H1 (cell line): ENCODE data around the gene OLA1. TPM values are rescaled to one million over a fixed set of nuclear protein-coding genes. Genes with fewer than 3 reads are reported as not detected.

Source experiments
- CTCF ChIA-PET: fragments of 300-600 bp; sonication (Branson Sonifier 250); formaldehyde crosslinking; loops from one replicate; lab custom pipeline; 2021; ENCODE audit not compliant: partially characterized antibody; lab: Charles Lee
- POLR2A ChIA-PET: fragments of 300-600 bp; sonication (Branson Sonifier 250); formaldehyde crosslinking; loops from one replicate; lab custom pipeline; 2021; ENCODE audit warnings: inconsistent platforms; ENCODE audit not compliant: partially characterized antibody; lab: Charles Lee
- DNase-seq, 2 experiments: peaks; one replicate each; pipeline versions ENCODE4 v3.0.0 to v3.0.0-alpha.2; 2010 to 2022; ENCODE audit warnings: low spot score in 2 of 2, low read depth in 1 of 2, mixed read lengths in 1 of 2
- FAIRE-seq: peaks from 2 replicates; lab custom pipeline; 2011; peaks lifted over from hg19 to GRCh38; lab: Jason Lieb, UNC
- H2AFZ ChIP-seq: 2 replicates; pipeline ENCODE4 v1.8.1; 2012; ENCODE audit warnings: low read length, inconsistent platforms
- H2AK5ac ChIP-seq: 2 replicates; pipeline ENCODE4 v1.6.1; 2013; ENCODE audit warnings: low read depth, low read length
- H2BK120ac ChIP-seq: replicated peaks from 2 replicates; pipeline ENCODE3; 2013; ENCODE audit warnings: low read depth, low read length, inconsistent platforms
- H2BK12ac ChIP-seq: 2 replicates; pipeline ENCODE4 v1.6.1; 2013; ENCODE audit warnings: low read depth, low read length
- H2BK15ac ChIP-seq: 2 replicates; pipeline ENCODE4 v1.6.1; 2013; ENCODE audit warnings: low read length
- H2BK20ac ChIP-seq: 2 replicates; pipeline ENCODE4 v1.6.1; 2013; ENCODE audit warnings: low read length
- H2BK5ac ChIP-seq: 2 replicates; pipeline ENCODE4 v1.6.1; 2013; ENCODE audit warnings: low read depth, low read length
- H3K14ac ChIP-seq: 2 replicates; pipeline ENCODE4 v1.6.1; 2013; ENCODE audit warnings: inconsistent platforms; ENCODE audit not compliant: insufficient read length
- H3K18ac ChIP-seq: 2 replicates; pipeline ENCODE4 v1.6.1; 2013; ENCODE audit warnings: low read length; ENCODE audit errors: extremely low read depth
- H3K23ac ChIP-seq: 2 replicates; pipeline ENCODE4 v1.6.1; 2013; ENCODE audit warnings: inconsistent platforms; ENCODE audit not compliant: insufficient read length
- H3K23me2 ChIP-seq: 2 replicates; pipeline ENCODE4 v1.6.1; 2013; ENCODE audit warnings: low read depth, low read length
- H3K27ac ChIP-seq: 2 replicates; pipeline ENCODE4 v1.6.1; 2011; ENCODE audit warnings: low read depth, low read length, inconsistent platforms
- H3K27me3 ChIP-seq, 4 experiments: replicated peaks in 1 of 4; 1 replicate in 1 of 4; 2 replicates in 3 of 4; pipeline versions ENCODE4 v1.6.1 to v1.8.1; 2011 to 2013; ENCODE audit warnings: low read length in 3 of 4, mild to moderate bottlenecking in 3 of 4, inconsistent platforms in 2 of 4, mixed read lengths in 2 of 4, moderate library complexity in 1 of 4; ENCODE audit not compliant: control insufficient read depth in 3 of 4, insufficient read depth in 3 of 4; ENCODE audit errors: extremely low read depth in 1 of 4
- H3K36me3 ChIP-seq, 4 experiments: 2 replicates each; pipeline versions ENCODE4 v1.6.1 to v1.8.1; 2011 to 2013; ENCODE audit warnings: mild to moderate bottlenecking in 4 of 4, low read length in 3 of 4, moderate library complexity in 2 of 4, control low read depth in 1 of 4, inconsistent platforms in 1 of 4; ENCODE audit not compliant: insufficient read depth in 4 of 4, control insufficient read depth in 2 of 4
- H3K4ac ChIP-seq: replicated peaks from 2 replicates; pipeline ENCODE3; 2013; ENCODE audit warnings: low read length, low read depth, mixed read lengths, inconsistent platforms; ENCODE audit not compliant: insufficient read length
- H3K4me1 ChIP-seq, 4 experiments: replicated peaks in 1 of 4; 1 replicate in 1 of 4; 2 replicates in 3 of 4; pipeline versions ENCODE4 v1.6.1 to v1.8.1; 2011 to 2013; ENCODE audit warnings: low read length in 3 of 4, inconsistent platforms in 2 of 4, mixed read lengths in 1 of 4; ENCODE audit not compliant: insufficient read depth in 4 of 4, control insufficient read depth in 3 of 4
- H3K4me2 ChIP-seq, 2 experiments: 2 replicates each; pipeline versions ENCODE4 v1.6.1 to v1.8.1; 2011 to 2013; ENCODE audit warnings: low read depth in 2 of 2, low read length in 2 of 2, control low read depth in 1 of 2, inconsistent platforms in 1 of 2, mild to moderate bottlenecking in 1 of 2; ENCODE audit not compliant: insufficient read depth in 1 of 2
- H3K4me3 ChIP-seq, 4 experiments: fragments of 200-600, 300-600 bp in 1 of 4; sonication (generic), shearing (Covaris generic), sonication (Bioruptor Twin) in 1 of 4; 2 replicates each; pipeline versions ENCODE4 v1.5.1 to v1.8.1; 2011 to 2016; ENCODE audit warnings: low read length in 4 of 4, low read depth in 3 of 4, control low read depth in 2 of 4, inconsistent platforms in 2 of 4, mild to moderate bottlenecking in 2 of 4, mixed read lengths in 1 of 4, moderate library complexity in 1 of 4; ENCODE audit not compliant: insufficient read depth in 2 of 4; ENCODE audit errors: extremely low read depth in 1 of 4
- H3K56ac ChIP-seq: replicated peaks from 2 replicates; pipeline ENCODE3; 2013; ENCODE audit warnings: low read depth, mild to moderate bottlenecking, mixed read lengths, low read length, inconsistent platforms; ENCODE audit not compliant: insufficient read length
- H3K79me1 ChIP-seq: 2 replicates; pipeline ENCODE4 v1.6.1; 2013; ENCODE audit warnings: low read depth, low read length, control low read depth
- H3K79me2 ChIP-seq, 2 experiments: 2 replicates each; pipeline versions ENCODE4 v1.6.1 to v1.8.1; 2012 to 2013; ENCODE audit warnings: low read length in 2 of 2, mild to moderate bottlenecking in 2 of 2, inconsistent platforms in 1 of 2; ENCODE audit not compliant: insufficient read depth in 2 of 2, control insufficient read depth in 1 of 2
- H3K9ac ChIP-seq, 4 experiments: replicated peaks in 1 of 4; 1 replicate in 1 of 4; 2 replicates in 3 of 4; pipeline versions ENCODE4 v1.6.1 to v1.8.1; 2011 to 2013; ENCODE audit warnings: low read depth in 3 of 4, low read length in 3 of 4, control low read depth in 2 of 4, mild to moderate bottlenecking in 2 of 4, moderate library complexity in 2 of 4, inconsistent platforms in 1 of 4; ENCODE audit errors: extremely low read depth in 1 of 4
- H3K9me3 ChIP-seq, 2 experiments: 2 replicates each; pipeline versions ENCODE4 v1.6.1 to v1.8.1; 2012 to 2013; ENCODE audit warnings: mild to moderate bottlenecking in 2 of 2, moderate library complexity in 2 of 2, control low read depth in 1 of 2, inconsistent platforms in 1 of 2, low read depth in 1 of 2, low read length in 1 of 2, mixed read lengths in 1 of 2; ENCODE audit not compliant: insufficient read depth in 2 of 2
- H4K20me1 ChIP-seq, 2 experiments: replicated peaks in 1 of 2; 2 replicates each; pipeline versions ENCODE3 to v1.8.1; 2011 to 2013; ENCODE audit warnings: inconsistent platforms in 2 of 2, low read length in 2 of 2, mild to moderate bottlenecking in 1 of 2; ENCODE audit not compliant: insufficient read depth in 2 of 2, control insufficient read depth in 1 of 2
- H4K5ac ChIP-seq: 2 replicates; pipeline ENCODE4 v1.6.1; 2013; ENCODE audit warnings: low read length, low read depth, mixed read lengths, inconsistent platforms; ENCODE audit not compliant: insufficient read length
- H4K8ac ChIP-seq: 2 replicates; pipeline ENCODE4 v1.8.0; 2013; ENCODE audit warnings: mild to moderate bottlenecking, moderate library complexity, low read length, inconsistent platforms; ENCODE audit not compliant: insufficient read depth; ENCODE audit errors: extremely low read depth
- H4K91ac ChIP-seq: replicated peaks from 2 replicates; pipeline ENCODE3; 2013; ENCODE audit warnings: low read length, mixed read lengths, inconsistent platforms; ENCODE audit not compliant: insufficient read length
- ASH2L ChIP-seq: fragments of 200-600, 300-600 bp; sonication (generic); IDR thresholded peaks from one replicate; pipeline ENCODE4 v1.7.1; 2017; ENCODE audit warnings: low read length
- ATF3 ChIP-seq: IDR thresholded peaks from 2 replicates; pipeline ENCODE4 v1.6.1; 2011; ENCODE audit warnings: low read depth, mild to moderate bottlenecking, low read length; ENCODE audit not compliant: insufficient read depth
- CHD1 ChIP-seq: IDR thresholded peaks from 2 replicates; pipeline ENCODE4 v1.6.1; 2012; ENCODE audit warnings: low read depth, low read length, improper control_type of control experiment
- EGR1 ChIP-seq: IDR thresholded peaks from 2 replicates; pipeline ENCODE4 v1.6.1; 2011; ENCODE audit warnings: low read depth, low read length, borderline replicate concordance
- EZH2 ChIP-seq: fragments of 200-600 bp; sonication (generic); IDR thresholded peaks from 2 replicates; pipeline ENCODE4 v1.7.1; 2012; ENCODE audit warnings: low read depth, mild to moderate bottlenecking, moderate library complexity, low read length, inconsistent platforms; ENCODE audit not compliant: severe bottlenecking
- MAX ChIP-seq: IDR thresholded peaks from 2 replicates; pipeline ENCODE4 v1.6.1; 2012; ENCODE audit warnings: inconsistent platforms
- RFX5 ChIP-seq: IDR thresholded peaks from 2 replicates; pipeline ENCODE4 v1.6.1; 2011; ENCODE audit warnings: low read depth, low read length, improper control_type of control experiment, borderline replicate concordance
- SP1 ChIP-seq: IDR thresholded peaks from 2 replicates; pipeline ENCODE4 v1.6.1; 2011; ENCODE audit warnings: low read depth, low read length
- SRF ChIP-seq: IDR thresholded peaks from 2 replicates; pipeline ENCODE4 v1.6.1; 2011; ENCODE audit warnings: mild to moderate bottlenecking, low read depth, low read length, moderate library complexity
- TBP ChIP-seq: IDR thresholded peaks from 2 replicates; pipeline ENCODE4 v1.6.1; 2011; ENCODE audit warnings: low read depth, low read length, improper control_type of control experiment
- TEAD4 ChIP-seq: IDR thresholded peaks from 2 replicates; pipeline ENCODE4 v1.6.1; 2012; ENCODE audit warnings: low read depth, low read length, inconsistent platforms, mixed read lengths
- USF2 ChIP-seq: IDR thresholded peaks from 2 replicates; pipeline ENCODE4 v1.6.1; 2011; ENCODE audit warnings: low read length, improper control_type of control experiment
- YY1 ChIP-seq: IDR thresholded peaks from 2 replicates; pipeline ENCODE4 v1.6.1; 2011; ENCODE audit warnings: low read depth, mild to moderate bottlenecking, low read length
- WGBS, 2 experiments: shearing (Covaris generic) in 1 of 2; methylation state at CpG; one replicate each; pipeline versions ENCODE4 v1.1.6 to v1.1.7; 2013 to 2015; ENCODE audit warnings: low lambda C conversion rate in 2 of 2, mixed read lengths in 2 of 2, inconsistent platforms in 1 of 2, low coverage in 1 of 2, missing lambda C conversion rate in 1 of 2; ENCODE audit not compliant: insufficient replicate concordance in 2 of 2, insufficient coverage in 1 of 2, insufficient read length in 1 of 2; ENCODE audit errors: extremely low coverage in 1 of 2, missing lambda C conversion rate in 1 of 2; 5-methylcytosine and 5-hydroxymethylcytosine counted together
- polyA plus RNA-seq, 7 experiments: library from polyadenylated mRNA; depleted of rRNA in 3 of 7; stranded (reverse) in 5 of 7; unstranded in 2 of 7; fragments of >200 nt in 5 of 7; fragments of 200-250 nt in 2 of 7; gene quantifications; 1 replicate in 5 of 7; 2 replicates in 1 of 7; 4 replicates in 1 of 7; pipeline versions ENCODE4 v1.2.1 to v1.2.3, GENCODE V29; 2011 to 2013; ENCODE audit warnings: missing spikeins in 2 of 7, mixed read lengths in 2 of 7
- total RNA-seq: library from RNA; stranded (reverse); fragmentation: NEBNext Ultra II Directional; extraction: Animal tissue kit (Norgen Biotek cat#: 25700); gene quantifications from 2 replicates; pipeline ENCODE4 v1.2.1, GENCODE V29; 2021

OLA1 gene
- total and polyA plus RNA-seq, 2 of the 8 experiments (the other 6 are each of a cell fraction or from before 2014, with no cell fraction given), result 39.3 to 158 TPM

GRCh38 chr2:174192664-174193063 is 55.7 kb downstream of the OLA1 start:
- Histone ChIP-seq H3K79me1 (no peaks in the 10 kb centered on the region), H2AFZ (no peak overlapping the region), H3K27me3 (no peaks in the 10 kb centered on the region), H4K5ac (no peak overlapping the region), H3K9ac (no peak overlapping the region), H2BK120ac (no peak overlapping the region), H3K79me2 (peaks cover 0 to 26% of the 10 kb centered on the region in 2 experiments; a peak in 3 of 4 replicates), H2BK20ac (no peak overlapping the region), H3K14ac (no peak overlapping the region), H3K23me2 (no peaks in the 10 kb centered on the region), H3K18ac (no peak overlapping the region), H3K9me3 (no peaks in the 10 kb centered on the region), H4K8ac (no peak overlapping the region), H2BK12ac (no peak overlapping the region), H2BK5ac (no peak overlapping the region), H3K56ac (no peak overlapping the region), H3K4me1 (no peaks in the 10 kb centered on the region), H3K36me3 (peaks cover 0 to 2% (median 0%) of the 10 kb centered on the region in 4 experiments; a peak in 1 of 8 replicates), H3K23ac (no peak overlapping the region), H2BK15ac (no peak overlapping the region), H4K91ac (no peak overlapping the region), H3K4me3 (no peak overlapping the region), H3K27ac (no peak overlapping the region), H3K4ac (no peak overlapping the region), H4K20me1 (peaks cover 0 to 2% of the 10 kb centered on the region in 2 experiments), H2AK5ac (no peak overlapping the region), H3K4me2 (no peak overlapping the region)
- FAIRE-seq (no peak), DNase-seq (no peak)
- CTCF ChIA-PET, result interaction anchor here (0.6 kb wide), 1 partner anchor 313 kb away, joined by 3 read pairs; no protein-coding TSS in a partner anchor
- POLR2A ChIA-PET, result interaction anchor here (1.4 kb wide), 1 partner anchor 9 kb away, joined by 3 read pairs; no protein-coding TSS in a partner anchor
- WGBS, 2 experiments, result 88% methylated on average over 4 of the region's 4 CpGs; no CpG with 5 or more reads in 1 of the 2 experiments
- TF ChIP-seq USF2, result no peak
- TF ChIP-seq CHD1, result no peak
- TF ChIP-seq ASH2L, result no peak
- TF ChIP-seq SRF, result no peak
- TF ChIP-seq MAX, result no peak
- no peak for TF ChIP-seq YY1
- no peak for TF ChIP-seq TEAD4
- TF ChIP-seq TBP, result no peak
- TF ChIP-seq ATF3, result no peak
- no peak for TF ChIP-seq EGR1
- TF ChIP-seq RFX5, result no peak
- no peak for TF ChIP-seq SP1
- TF ChIP-seq EZH2, result no peak
